ENCODE data around the gene WDR47.
"Not testable (repeated sequence)": the region's sequence is repeated elsewhere in the genome, so short reads cannot be mapped to it uniquely, and the experiment has no call there.

The WDR47 gene

DNA sequence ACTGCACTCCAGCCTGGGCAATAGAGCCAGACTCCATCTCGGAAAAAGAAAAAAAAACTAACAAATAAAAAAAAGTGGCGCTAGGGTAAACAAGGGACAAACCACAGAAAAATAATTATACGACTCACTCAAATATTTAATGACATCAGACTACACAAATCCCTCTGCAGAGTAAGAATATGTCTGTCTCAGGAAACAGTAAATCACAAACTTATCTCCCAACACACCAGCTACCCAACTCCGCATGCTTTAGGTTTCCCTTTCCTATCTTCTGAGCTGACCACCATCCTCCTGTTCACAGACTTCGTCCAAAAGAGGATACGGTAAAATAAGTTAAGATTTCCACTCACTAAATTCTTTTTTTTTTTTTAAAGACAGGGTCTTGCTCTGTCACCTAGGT lies 16.2 kb downstream of the WDR47 start:
- DNase-seq (ENCODE audit: low read depth, low spot score): no peak
- WGBS (ENCODE audit: insufficient coverage, insufficient read length): no CpG with 5 or more reads among the region's 6 CpGs
- Histone ChIP-seq H3K36me3 (ENCODE audit: control insufficient read depth, insufficient read depth, low read length) (no peaks in the 10 kb centered on the region), H3K27ac (ENCODE audit: low read length) (no peak overlapping the region), H3K27me3 (ENCODE audit: control insufficient read depth, insufficient read depth, low read length) (no peaks in the 10 kb centered on the region), H3K4me1 (ENCODE audit: control insufficient read depth, insufficient read depth, low read length) (no peaks in the 10 kb centered on the region), H3K4me3 (ENCODE audit: low read length) (no peak overlapping the region), H3K9me3 (ENCODE audit: control insufficient read depth, insufficient read depth, low read length) (no peaks in the 10 kb centered on the region)

DNA sequence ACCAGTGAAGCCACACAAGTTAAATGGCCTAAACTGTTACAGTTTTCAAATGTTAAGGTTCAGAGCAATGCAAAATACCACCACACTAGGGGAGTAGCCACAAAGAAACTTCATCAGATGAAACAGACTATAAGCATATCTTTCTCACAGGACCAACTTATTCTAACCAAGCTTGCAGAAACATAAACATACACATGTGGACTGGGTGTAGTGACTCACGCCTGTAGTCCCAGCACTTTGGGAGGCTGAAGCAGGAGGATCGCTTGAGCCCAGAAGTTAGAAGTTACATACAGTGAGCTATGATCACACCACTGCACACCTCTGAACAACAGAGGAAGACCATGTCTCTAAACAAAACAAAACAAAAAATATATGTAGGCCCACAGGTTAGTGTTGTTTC lies 17.3 kb downstream of the WDR47 start:
- H3K9me3 ChIP-seq (ENCODE audit: control insufficient read depth, insufficient read depth, low read length): no peaks in the 10 kb centered on the region
- DNase-seq (ENCODE audit: low read depth, low spot score): no peak
- no peak overlapping the region for H3K4me3 ChIP-seq (ENCODE audit: low read length)
- H3K27ac ChIP-seq (ENCODE audit: low read length): no peak overlapping the region
- no CpG with 5 or more reads among the region's 2 CpGs for WGBS (ENCODE audit: insufficient coverage, insufficient read length)
- no peaks in the 10 kb centered on the region for H3K27me3 ChIP-seq (ENCODE audit: control insufficient read depth, insufficient read depth, low read length)
- H3K4me1 ChIP-seq (ENCODE audit: control insufficient read depth, insufficient read depth, low read length): no peaks in the 10 kb centered on the region
- no peaks in the 10 kb centered on the region for H3K36me3 ChIP-seq (ENCODE audit: control insufficient read depth, insufficient read depth, low read length)

GRCh38 chr1:109020693-109021257 lies 21.1 kb downstream of the WDR47 start:
- H3K36me3 ChIP-seq (ENCODE audit: control insufficient read depth, insufficient read depth, low read length): no peaks in the 10 kb centered on the region
- WGBS (ENCODE audit: insufficient coverage, insufficient read length): no CpG with 5 or more reads among the region's 3 CpGs
- no peaks in the 10 kb centered on the region for H3K27me3 ChIP-seq (ENCODE audit: control insufficient read depth, insufficient read depth, low read length)
- H3K4me1 ChIP-seq (ENCODE audit: control insufficient read depth, insufficient read depth, low read length): no peaks in the 10 kb centered on the region
- H3K27ac ChIP-seq (ENCODE audit: low read length): no peak overlapping the region
- H3K9me3 ChIP-seq (ENCODE audit: control insufficient read depth, insufficient read depth, low read length): no peaks in the 10 kb centered on the region
- H3K4me3 ChIP-seq (ENCODE audit: low read length): no peak overlapping the region
- DNase-seq (ENCODE audit: low read depth, low spot score): no peak

- not testable (repeated sequence) for H3K9me3 ChIP-seq (ENCODE audit: control insufficient read depth, insufficient read depth, low read length); H3K27ac ChIP-seq (ENCODE audit: low read length); H3K4me3 ChIP-seq (ENCODE audit: low read length); DNase-seq (ENCODE audit: low read depth, low spot score); H3K27me3 ChIP-seq (ENCODE audit: control insufficient read depth, insufficient read depth, low read length); H3K4me1 ChIP-seq (ENCODE audit: control insufficient read depth, insufficient read depth, low read length); H3K36me3 ChIP-seq (ENCODE audit: control insufficient read depth, insufficient read depth, low read length)
- no CpG with 5 or more reads among the region's 6 CpGs for WGBS (ENCODE audit: insufficient coverage, insufficient read length)
Measured at GRCh38 chr1:109017719-109018118, 24.2 kb downstream of the WDR47 start.

DNA sequence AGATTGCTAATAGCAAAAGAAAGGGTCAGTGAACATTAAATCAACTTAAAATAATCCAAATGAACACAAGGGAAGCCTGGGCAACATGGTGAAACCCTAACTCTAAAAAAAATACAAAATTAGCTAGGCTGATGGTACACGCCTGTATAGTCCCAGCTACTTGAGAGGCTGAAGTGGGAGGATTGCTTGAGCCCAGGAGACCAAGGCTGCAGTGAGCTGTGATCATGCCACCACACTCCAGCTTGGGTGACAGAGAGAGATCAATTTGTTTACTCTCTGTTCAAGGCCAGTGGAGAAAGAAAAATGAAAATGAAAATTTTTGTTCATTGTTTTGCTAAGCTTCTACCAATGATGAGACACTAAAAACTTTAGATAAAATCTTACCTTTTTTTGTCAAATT lies 24.8 kb downstream of the WDR47 start:
- WGBS (ENCODE audit: insufficient coverage, insufficient read length): no CpG with 5 or more reads among the region's 1 CpG
- Histone ChIP-seq H3K36me3 (ENCODE audit: control insufficient read depth, insufficient read depth, low read length) (no peaks in the 10 kb centered on the region), H3K4me1 (ENCODE audit: control insufficient read depth, insufficient read depth, low read length) (no peaks in the 10 kb centered on the region), H3K27me3 (ENCODE audit: control insufficient read depth, insufficient read depth, low read length) (no peaks in the 10 kb centered on the region), H3K4me3 (ENCODE audit: low read length) (no peak overlapping the region), H3K27ac (ENCODE audit: low read length) (no peak overlapping the region), H3K9me3 (ENCODE audit: control insufficient read depth, insufficient read depth, low read length) (no peaks in the 10 kb centered on the region)
- DNase-seq (ENCODE audit: low read depth, low spot score): no peak

GRCh38 chr1:109011335-109011734 lies 30.6 kb downstream of the WDR47 start:
- H3K27ac ChIP-seq (ENCODE audit: low read length): no peak overlapping the region
- H3K4me3 ChIP-seq (ENCODE audit: low read length): no peak overlapping the region
- WGBS (ENCODE audit: insufficient coverage, insufficient read length): no CpG with 5 or more reads among the region's 7 CpGs
- H3K4me1 ChIP-seq (ENCODE audit: control insufficient read depth, insufficient read depth, low read length): no peaks in the 10 kb centered on the region
- no peaks in the 10 kb centered on the region for H3K27me3 ChIP-seq (ENCODE audit: control insufficient read depth, insufficient read depth, low read length)
- no peak for DNase-seq (ENCODE audit: low read depth, low spot score)
- H3K36me3 ChIP-seq (ENCODE audit: control insufficient read depth, insufficient read depth, low read length): no peaks in the 10 kb centered on the region; the same call in 1 of the 2 replicates
- H3K9me3 ChIP-seq (ENCODE audit: control insufficient read depth, insufficient read depth, low read length): no peaks in the 10 kb centered on the region

- H3K27me3 ChIP-seq (ENCODE audit: control insufficient read depth, insufficient read depth, low read length); H3K4me3 ChIP-seq (ENCODE audit: low read length); H3K36me3 ChIP-seq (ENCODE audit: control insufficient read depth, insufficient read depth, low read length); H3K27ac ChIP-seq (ENCODE audit: low read length); DNase-seq (ENCODE audit: low read depth, low spot score); H3K4me1 ChIP-seq (ENCODE audit: control insufficient read depth, insufficient read depth, low read length); H3K9me3 ChIP-seq (ENCODE audit: control insufficient read depth, insufficient read depth, low read length): not testable (repeated sequence)
- no CpG with 5 or more reads among the region's 3 CpGs for WGBS (ENCODE audit: insufficient coverage, insufficient read length)
Measured at GRCh38 chr1:108996622-108997021, 45.3 kb downstream of the WDR47 start.

DNA sequence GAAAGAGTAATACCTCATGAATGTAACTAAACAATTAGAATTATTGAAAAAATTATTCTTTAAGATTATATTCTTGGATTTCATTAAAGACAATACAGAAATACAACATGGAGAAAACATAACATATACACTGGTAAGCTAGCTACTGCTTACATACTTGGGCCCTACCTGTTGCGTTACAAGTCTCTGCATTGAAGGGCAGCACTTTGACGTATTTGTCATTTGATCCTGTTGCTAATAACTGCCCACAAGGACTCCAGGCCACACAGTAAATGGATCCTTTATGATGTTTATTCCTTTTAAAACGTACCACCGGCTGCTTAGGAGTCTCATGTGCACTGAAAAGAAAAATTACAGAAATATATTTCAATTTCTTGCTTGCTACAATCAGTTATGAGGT lies 58.8 kb downstream of the WDR47 start:
- H3K9me3 ChIP-seq (ENCODE audit: control insufficient read depth, insufficient read depth, low read length): no peaks in the 10 kb centered on the region
- no peak overlapping the region for H3K4me3 ChIP-seq (ENCODE audit: low read length)
- no peak for DNase-seq (ENCODE audit: low read depth, low spot score)
- no peaks in the 10 kb centered on the region for H3K36me3 ChIP-seq (ENCODE audit: control insufficient read depth, insufficient read depth, low read length)
- no peaks in the 10 kb centered on the region for H3K27me3 ChIP-seq (ENCODE audit: control insufficient read depth, insufficient read depth, low read length)
- H3K27ac ChIP-seq (ENCODE audit: low read length): no peak overlapping the region
- H3K4me1 ChIP-seq (ENCODE audit: control insufficient read depth, insufficient read depth, low read length): no peaks in the 10 kb centered on the region
- WGBS (ENCODE audit: insufficient coverage, insufficient read length): no CpG with 5 or more reads among the region's 4 CpGs

GRCh38 chr1:108976658-108977057 lies 65.2 kb downstream of the WDR47 start:
- no peak for DNase-seq (ENCODE audit: low read depth, low spot score)
- Histone ChIP-seq H3K36me3 (ENCODE audit: control insufficient read depth, insufficient read depth, low read length) (no peaks in the 10 kb centered on the region), H3K27me3 (ENCODE audit: control insufficient read depth, insufficient read depth, low read length) (no peaks in the 10 kb centered on the region), H3K4me1 (ENCODE audit: control insufficient read depth, insufficient read depth, low read length) (no peaks in the 10 kb centered on the region), H3K4me3 (ENCODE audit: low read length) (no peak overlapping the region), H3K27ac (ENCODE audit: low read length) (no peak overlapping the region), H3K9me3 (ENCODE audit: control insufficient read depth, insufficient read depth, low read length) (no peaks in the 10 kb centered on the region)
- no CpG with 5 or more reads among the region's 4 CpGs for WGBS (ENCODE audit: insufficient coverage, insufficient read length)

GRCh38 chr1:108972951-108973350 lies 69.0 kb downstream of the WDR47 start:
- no peak for DNase-seq (ENCODE audit: low read depth, low spot score)
- H3K27ac ChIP-seq (ENCODE audit: low read length): no peak overlapping the region
- no peaks in the 10 kb centered on the region for H3K27me3 ChIP-seq (ENCODE audit: control insufficient read depth, insufficient read depth, low read length)
- no peak overlapping the region for H3K4me3 ChIP-seq (ENCODE audit: low read length)
- no CpG with 5 or more reads among the region's 1 CpG for WGBS (ENCODE audit: insufficient coverage, insufficient read length)
- H3K36me3 ChIP-seq (ENCODE audit: control insufficient read depth, insufficient read depth, low read length): no peaks in the 10 kb centered on the region
- H3K4me1 ChIP-seq (ENCODE audit: control insufficient read depth, insufficient read depth, low read length): no peaks in the 10 kb centered on the region
- no peaks in the 10 kb centered on the region for H3K9me3 ChIP-seq (ENCODE audit: control insufficient read depth, insufficient read depth, low read length)

DNA sequence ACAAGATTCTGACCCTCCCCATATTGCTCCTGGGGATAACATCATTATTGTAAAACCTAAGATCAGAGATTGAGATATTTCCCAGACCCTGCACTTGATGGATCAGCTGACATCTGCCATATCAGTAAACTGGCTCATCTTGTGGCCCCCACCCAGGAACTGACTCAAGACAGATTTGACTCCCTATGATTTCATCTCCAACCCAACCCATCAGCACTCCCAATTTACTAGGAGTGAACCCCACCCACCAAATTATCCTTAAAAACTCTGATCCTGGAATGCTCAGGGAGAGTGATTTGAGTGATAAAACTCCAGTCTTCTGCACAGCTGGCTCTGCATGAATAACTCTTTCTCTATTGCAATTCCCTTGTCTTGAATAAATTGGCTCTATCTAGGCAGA lies 72.6 kb downstream of the WDR47 start:
- no peak overlapping the region for H3K27ac ChIP-seq (ENCODE audit: low read length)
- no peak for DNase-seq (ENCODE audit: low read depth, low spot score)
- no peaks in the 10 kb centered on the region for H3K27me3 ChIP-seq (ENCODE audit: control insufficient read depth, insufficient read depth, low read length)
- H3K9me3 ChIP-seq (ENCODE audit: control insufficient read depth, insufficient read depth, low read length): no peaks in the 10 kb centered on the region
- H3K36me3 ChIP-seq (ENCODE audit: control insufficient read depth, insufficient read depth, low read length): no peaks in the 10 kb centered on the region
- no peaks in the 10 kb centered on the region for H3K4me1 ChIP-seq (ENCODE audit: control insufficient read depth, insufficient read depth, low read length)
- no peak overlapping the region for H3K4me3 ChIP-seq (ENCODE audit: low read length)

Measured in iPS DF 6.9 (cell line).